GM12874 (cell line): ENCODE measurements around the gene ZP1.

ENCODE experiments used
- TF ChIP-seq, protein P1 (sequence below): IDR thresholded peaks from 2 replicates; pipeline ENCODE4 v1.5.1; 2011; ENCODE audit warnings: low read depth, mild to moderate bottlenecking, control low read depth, low read length, moderate library complexity; ENCODE audit not compliant: insufficient read depth

ZP1 gene

DNA sequence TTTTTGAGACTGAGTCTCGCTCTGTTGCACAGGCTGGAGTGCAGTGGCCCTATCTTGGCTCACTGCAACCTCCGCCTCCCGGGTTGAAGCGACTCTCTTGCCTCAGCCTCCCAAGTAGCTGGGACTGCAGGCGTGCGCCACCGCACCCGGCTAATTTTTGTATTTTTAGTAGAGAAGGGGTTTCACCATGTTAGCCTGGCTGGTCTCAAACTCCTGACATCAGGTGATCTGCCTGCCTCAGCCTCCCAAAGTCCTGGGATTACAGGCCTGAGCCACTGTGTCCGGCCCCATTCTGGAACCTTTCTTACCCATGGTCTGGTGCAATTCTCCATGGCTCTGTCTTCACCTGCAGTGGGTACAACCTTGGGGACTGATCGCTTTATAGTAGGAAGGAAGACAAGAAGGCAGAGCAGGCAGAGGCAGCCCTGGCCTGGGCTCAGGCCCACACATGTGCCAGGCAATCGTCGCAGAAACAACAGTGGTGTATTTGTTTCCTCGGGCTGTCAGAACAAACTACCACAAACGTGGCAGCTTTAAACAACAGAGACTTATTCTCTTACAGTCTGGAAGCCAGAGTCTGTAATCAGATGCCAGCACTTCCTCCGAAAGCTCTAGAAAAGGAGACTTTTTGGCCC is 7.6 kb upstream of the ZP1 start:
- TF ChIP-seq, protein P1, sequence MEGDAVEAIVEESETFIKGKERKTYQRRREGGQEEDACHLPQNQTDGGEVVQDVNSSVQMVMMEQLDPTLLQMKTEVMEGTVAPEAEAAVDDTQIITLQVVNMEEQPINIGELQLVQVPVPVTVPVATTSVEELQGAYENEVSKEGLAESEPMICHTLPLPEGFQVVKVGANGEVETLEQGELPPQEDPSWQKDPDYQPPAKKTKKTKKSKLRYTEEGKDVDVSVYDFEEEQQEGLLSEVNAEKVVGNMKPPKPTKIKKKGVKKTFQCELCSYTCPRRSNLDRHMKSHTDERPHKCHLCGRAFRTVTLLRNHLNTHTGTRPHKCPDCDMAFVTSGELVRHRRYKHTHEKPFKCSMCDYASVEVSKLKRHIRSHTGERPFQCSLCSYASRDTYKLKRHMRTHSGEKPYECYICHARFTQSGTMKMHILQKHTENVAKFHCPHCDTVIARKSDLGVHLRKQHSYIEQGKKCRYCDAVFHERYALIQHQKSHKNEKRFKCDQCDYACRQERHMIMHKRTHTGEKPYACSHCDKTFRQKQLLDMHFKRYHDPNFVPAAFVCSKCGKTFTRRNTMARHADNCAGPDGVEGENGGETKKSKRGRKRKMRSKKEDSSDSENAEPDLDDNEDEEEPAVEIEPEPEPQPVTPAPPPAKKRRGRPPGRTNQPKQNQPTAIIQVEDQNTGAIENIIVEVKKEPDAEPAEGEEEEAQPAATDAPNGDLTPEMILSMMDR, result no peak

DNA sequence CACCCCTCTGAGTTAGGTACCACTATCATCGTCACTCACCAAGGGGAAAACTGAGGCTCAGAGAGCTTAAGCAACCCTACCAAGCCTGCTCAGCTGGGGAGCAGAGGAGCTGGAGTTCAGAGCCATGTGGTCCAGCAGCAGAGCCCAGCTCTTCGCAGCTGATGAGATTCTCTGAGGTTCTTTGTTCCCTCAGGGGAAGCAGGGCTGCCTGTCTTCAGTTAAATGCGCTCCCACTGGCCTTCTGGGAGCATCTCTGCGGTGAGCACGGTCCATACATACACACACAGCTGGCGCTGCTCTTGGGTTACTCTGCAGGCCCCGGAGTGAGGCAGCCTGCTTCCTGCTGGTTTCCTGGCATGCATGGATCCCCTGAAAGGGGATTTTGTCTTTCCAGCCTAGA is 6.4 kb upstream of the ZP1 start:
- TF ChIP-seq, protein P1, result no peak

DNA sequence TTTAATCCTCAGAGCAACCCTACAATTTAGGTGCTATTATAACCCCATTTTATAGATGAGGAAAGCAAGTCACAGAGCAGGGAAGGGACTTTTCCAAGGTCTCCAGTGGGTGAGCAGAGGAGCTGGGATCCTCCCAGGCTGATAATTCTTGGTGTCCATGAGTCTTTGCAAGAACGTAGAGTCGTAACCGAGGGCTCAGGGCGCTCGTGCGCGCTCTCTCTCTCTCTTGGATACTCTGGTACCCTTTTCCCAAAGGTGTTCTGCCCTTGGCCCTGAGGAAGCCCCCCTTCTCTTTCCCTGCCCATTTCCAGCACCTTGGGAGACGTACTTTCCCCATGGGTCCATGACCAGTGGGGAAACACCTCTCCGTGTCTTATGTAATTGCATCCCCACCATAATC is 5.2 kb upstream of the ZP1 start:
- TF ChIP-seq, protein P1, result no peak

DNA sequence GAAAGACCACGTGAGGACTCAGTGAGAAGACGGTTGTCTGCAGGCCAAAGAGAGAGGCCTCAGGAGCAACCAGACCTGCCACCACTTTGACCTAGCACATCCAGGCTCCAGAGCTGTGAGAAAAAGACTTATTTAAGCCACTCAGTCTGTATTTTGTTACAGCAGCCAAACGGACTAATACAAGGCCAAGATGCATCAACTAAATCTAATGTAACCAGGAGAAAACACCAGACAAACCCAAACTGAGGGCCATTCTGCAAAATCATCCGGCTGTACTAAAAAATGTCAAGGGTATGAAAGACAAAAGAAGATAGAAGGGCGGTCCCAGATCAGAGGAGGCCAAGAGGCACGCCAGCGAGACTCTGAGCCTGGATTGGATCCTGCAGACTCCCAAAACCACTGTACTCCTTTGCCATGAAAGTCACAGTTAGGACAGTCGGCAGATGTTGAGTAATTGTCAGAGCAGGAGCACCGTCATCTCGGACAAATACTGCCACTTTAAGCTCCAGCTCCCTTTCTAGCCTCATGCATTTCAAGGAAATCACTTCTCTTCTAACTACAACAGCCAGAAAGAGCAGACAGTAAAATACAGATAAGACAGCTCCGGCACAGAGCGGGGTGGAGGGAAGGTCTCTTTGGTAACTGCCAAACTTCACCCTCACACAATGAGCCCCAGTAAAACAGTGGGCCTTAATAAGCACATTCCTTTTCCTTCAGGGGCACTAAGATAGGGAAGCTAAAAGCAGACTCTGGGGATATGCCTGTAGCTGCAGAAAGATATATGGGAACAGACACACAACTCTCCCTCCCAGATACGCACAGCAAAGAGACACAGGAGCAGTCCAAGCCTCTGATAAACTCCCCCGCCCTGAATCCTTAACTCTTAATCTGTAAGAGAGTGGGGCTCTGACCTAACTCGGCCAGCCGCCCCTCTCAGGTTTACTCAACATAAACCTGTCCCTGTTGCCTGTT is 3.5 kb upstream of the ZP1 start:
- TF ChIP-seq, protein P1, result no peak

DNA sequence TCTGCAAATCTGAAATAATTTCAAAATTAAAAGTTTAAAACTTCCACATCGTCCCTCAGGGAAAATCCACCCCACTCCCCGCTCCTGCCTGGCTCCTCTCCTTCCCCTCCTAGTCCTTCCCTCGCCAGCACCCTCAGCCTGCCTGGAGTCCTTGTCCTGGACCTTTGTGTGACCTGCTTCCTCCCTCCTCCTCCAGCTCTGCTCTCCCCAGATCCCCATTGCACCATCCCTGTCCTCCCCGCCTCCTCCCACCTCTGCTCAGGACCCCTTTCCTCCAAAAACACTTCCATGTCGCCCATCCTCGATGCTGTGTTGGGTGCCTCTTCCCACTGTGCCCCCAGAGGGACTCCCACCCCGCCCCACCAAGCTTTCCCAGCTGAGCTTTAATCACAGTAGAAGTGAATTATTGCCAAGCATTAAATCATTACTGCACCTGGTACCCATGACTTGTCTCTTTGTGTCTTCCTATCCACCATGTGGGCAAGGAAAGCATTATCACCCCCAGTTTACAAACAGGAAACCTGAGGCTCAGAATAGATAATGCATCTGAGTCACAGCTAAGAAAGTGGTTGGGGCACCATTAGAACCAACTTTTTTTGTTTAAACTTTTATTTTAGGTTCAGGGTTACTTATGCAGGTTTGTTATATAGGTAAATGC is 2.4 kb upstream of the ZP1 start:
- TF ChIP-seq, protein P1, result no peak

DNA sequence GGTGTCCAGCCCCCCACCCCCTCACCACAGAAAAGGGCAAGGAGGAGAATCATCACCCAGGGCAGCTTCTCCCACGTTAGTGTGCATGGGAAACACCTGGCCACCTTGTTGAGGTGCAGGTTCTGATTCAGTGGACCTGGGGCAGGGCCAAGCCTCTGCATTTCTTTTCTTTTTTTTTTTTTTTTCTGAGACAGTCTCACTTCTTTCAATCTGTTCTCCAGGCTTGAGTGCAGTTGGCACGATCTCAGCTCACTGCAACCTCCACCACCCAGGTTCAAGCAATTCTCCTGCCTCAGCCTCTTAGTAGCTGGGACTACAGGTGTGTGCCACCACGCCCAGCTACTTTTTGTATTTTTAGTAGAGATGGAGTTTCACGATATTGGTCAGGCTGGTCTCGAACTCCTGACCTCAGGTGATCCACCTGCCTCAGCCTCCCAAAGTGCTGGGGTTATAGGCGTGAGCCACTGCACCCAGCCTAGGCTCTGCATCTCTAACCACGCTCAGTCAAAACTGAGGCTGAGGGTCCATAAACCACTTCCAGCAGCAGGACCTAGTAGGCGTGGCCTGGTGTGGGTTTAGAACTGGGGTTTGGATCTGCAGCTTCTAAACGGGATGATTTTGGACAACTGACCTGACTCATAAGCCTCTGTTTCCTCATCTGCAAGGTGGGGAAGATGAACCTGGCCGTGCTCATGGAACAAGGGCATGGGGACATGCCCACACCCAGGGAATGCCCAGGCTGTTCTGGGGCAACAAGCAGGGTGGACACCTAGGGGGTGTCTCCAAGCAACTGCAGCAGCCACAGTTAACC is 734 bp downstream of the ZP1 start:
- TF ChIP-seq, protein P1, result no peak
